ENCODE data around the gene COL27A1. TPM values are rescaled to one million over a fixed set of nuclear protein-coding genes. Genes with fewer than 3 reads are reported as not detected.

COL27A1 gene
- total RNA-seq, 1 donor from 2014 or later, result 8.5 TPM

- TF ChIP-seq CTCF (conservative IDR thresholded peaks at IDR 0.05; ENCODE audit: low read depth, low read length), result no peak
- H3K4me3 ChIP-seq (ENCODE audit: low read depth, low read length), result no peak overlapping the region
- no peak for DNase-seq (ENCODE audit: low read depth)
Observed at GRCh38 chr9:114165407-114166102, 10.2 kb downstream of the COL27A1 start.

DNA sequence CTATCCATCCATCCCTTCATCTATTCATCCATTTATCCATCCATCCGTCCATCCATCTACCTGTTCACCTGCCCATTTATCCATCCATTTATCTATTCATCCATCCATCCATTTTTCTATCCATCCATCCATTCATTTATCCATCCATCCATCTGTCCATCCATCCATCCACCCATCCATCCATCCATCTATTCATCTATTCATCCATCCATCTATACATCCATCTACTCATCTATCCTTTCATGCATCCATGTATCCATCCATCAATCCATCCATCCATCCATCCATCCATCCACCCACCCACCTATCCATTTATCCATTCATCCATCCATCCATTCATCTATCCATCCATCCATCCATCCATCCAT lies 10.8 kb downstream of the COL27A1 start:
- no peak for DNase-seq (ENCODE audit: low read depth)
- TF ChIP-seq CTCF (conservative IDR thresholded peaks at IDR 0.05; ENCODE audit: low read depth, low read length), result no peak
- no peak overlapping the region for H3K4me3 ChIP-seq (ENCODE audit: low read depth, low read length)

DNA sequence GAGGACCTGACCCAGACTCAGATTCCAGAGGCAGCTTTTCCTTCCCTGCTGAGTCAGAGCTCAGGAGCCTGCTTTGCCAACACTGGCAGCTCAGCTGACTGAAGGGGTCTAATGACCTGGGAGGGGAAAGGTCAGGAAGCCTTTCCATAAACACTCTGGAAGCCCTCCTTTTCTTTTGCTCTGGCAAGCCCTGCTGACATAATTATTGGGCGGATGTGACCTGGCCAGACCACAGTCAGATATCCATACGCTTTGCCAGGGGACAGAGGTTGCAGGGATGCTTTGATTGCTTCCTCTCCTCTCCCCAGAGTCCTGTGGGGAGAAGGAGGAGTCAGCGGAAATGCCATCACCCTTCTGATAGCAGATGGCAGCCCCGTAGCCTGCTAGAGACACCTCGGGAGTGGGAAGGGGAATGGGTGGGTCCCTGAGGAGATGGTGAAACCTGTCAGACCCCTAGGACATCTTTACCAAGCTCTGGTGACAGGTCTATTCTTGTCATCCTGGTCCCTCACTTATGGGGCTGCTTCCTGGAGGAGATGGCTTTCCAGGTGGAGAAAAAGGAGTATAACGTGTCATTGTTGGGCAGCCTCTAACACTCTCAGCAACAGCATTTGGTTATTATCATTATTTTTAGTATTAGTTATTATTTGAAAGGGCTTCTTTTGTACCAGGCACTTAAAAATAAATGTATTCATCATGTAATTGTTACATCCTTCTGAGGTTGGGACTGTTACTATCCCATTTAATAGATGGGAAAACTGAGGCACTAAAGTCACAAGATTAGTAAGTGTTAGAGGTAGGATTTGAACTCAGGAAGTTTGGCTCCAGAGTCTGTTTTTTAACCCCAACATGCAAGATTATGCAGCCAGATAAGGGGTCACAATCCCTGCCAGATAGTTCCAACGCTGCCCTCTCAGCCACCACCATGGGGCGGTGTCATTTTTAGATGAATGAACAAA lies 11.6 kb downstream of the COL27A1 start:
- no peak for TF ChIP-seq CTCF (conservative IDR thresholded peaks at IDR 0.05; ENCODE audit: low read depth, low read length)
- no peak overlapping the region for H3K4me3 ChIP-seq (ENCODE audit: low read depth, low read length)
- DNase-seq (ENCODE audit: low read depth), result no peak

DNA sequence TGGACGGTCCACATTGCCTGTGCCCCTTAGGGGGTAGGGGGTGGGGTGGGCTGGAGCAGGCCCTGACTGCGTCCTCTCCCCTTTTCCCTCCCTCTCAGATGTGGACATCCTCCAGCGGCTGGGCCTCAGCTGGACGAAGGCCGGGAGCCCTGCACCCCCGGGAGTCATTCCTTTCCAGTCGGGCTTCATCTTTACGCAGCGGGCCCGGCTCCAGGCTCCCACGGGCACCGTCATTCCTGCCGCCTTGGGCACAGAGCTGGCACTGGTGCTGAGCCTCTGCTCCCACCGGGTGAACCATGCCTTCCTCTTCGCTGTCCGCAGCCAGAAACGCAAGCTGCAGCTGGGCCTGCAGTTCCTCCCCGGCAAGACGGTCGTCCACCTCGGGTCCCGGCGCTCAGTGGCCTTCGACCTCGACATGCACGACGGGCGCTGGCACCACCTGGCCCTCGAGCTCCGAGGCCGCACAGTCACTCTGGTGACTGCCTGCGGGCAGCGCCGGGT lies 12.3 kb downstream of the COL27A1 start:
- no peak overlapping the region for H3K4me3 ChIP-seq (ENCODE audit: low read depth, low read length)
- TF ChIP-seq CTCF (conservative IDR thresholded peaks at IDR 0.05; ENCODE audit: low read depth, low read length), result no peak
- no peak for DNase-seq (ENCODE audit: low read depth)

GRCh38 chr9:114168281-114169028 lies 13.1 kb downstream of the COL27A1 start:
- DNase-seq (ENCODE audit: low read depth), result no peak
- no peak overlapping the region for H3K4me3 ChIP-seq (ENCODE audit: low read depth, low read length)
- TF ChIP-seq CTCF (conservative IDR thresholded peaks at IDR 0.05; ENCODE audit: low read depth, low read length), result no peak

DNA sequence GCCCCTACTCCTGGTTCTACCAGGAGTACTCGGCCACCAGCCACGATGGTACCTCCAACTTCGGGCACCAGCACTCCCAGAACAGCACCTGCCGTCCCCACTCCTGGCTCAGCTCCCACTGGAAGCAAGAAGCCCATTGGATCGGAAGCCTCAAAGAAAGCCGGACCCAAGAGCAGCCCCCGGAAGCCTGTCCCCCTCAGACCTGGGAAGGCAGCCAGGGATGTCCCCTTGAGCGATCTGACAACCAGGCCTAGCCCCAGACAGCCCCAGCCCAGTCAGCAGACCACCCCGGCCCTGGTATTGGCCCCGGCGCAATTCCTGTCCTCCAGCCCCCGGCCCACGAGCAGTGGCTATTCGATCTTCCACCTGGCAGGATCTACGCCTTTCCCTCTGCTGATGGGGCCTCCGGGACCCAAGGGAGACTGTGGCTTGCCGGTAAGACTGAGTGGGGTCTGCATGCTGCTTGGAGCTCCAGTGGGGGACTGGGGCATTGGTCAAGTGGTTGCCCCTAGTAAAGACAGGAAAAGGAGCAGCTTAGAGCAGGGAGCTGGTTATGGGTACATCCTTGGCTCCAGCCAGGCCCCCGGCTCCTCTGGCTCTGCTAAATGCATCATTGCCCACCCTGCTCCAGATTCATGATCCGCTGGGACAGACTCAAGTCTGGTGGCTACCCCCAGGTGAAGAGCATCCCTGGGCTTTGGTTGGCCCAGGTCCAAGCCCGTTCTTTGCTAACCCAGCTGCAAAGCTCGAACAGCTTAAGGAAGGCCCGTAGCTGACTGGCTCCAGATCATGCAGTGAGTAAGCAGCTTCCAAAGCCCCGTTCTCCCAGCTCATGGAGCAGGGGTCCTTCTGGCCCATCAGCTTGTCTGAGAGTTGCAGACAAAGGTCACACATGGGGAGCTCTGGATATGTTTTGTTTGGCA lies 14.0 kb downstream of the COL27A1 start:
- DNase-seq (ENCODE audit: low read depth), result no peak
- TF ChIP-seq CTCF (conservative IDR thresholded peaks at IDR 0.05; ENCODE audit: low read depth, low read length), result no peak

More for the DNA sequence above, 14.0 kb downstream of the COL27A1 start:
- H3K4me3 ChIP-seq (ENCODE audit: low read depth, low read length), result no peak overlapping the region

Data from epithelial cell of proximal tubule (primary cell).